CD4-positive, alpha-beta T cell (primary cell): Measurements from ENCODE around the gene PDK2. TPM values are rescaled to one million over a fixed set of nuclear protein-coding genes. Genes with fewer than 3 reads are reported as not detected.

Experiments
- ATAC-seq: fragments of 200-7000 bp; cut with Tn5 transposase; one replicate; pipeline ENCODE4 v1.10.0; 2022; ENCODE audit warnings: mild to moderate bottlenecking; ENCODE audit not compliant: poor library complexity
- CTCF ChIA-PET: fragments of 350-600 bp; sonication (Branson Sonifier 250); formaldehyde crosslinking; loops from one replicate; lab custom pipeline; 2021; ENCODE audit warnings: antibody characterized with exemption, inconsistent platforms; lab: Charles Lee
- POLR2A ChIA-PET: fragments of 350-600 bp; sonication (Branson Sonifier 250); formaldehyde crosslinking; loops from one replicate; lab custom pipeline; 2021; ENCODE audit warnings: antibody characterized with exemption, inconsistent platforms; lab: Charles Lee
- DNase-seq, 14 experiments: peaks; one replicate each; pipeline ENCODE4 v3.0.0-alpha.2; 2013 to 2020; ENCODE audit warnings: mixed read lengths in 2 of 14
- H3K27ac ChIP-seq, 2 donors: one replicate each; pipeline versions ENCODE4 v1.5.1 to v1.7.0; 2013; ENCODE audit warnings: low read length in 2 of 2, low read depth in 1 of 2, mild to moderate bottlenecking in 1 of 2
- H3K27me3 ChIP-seq, 2 experiments: 1 replicate in 1 of 2; 2 replicates in 1 of 2; pipeline versions ENCODE4 v1.6.1 to v1.7.0; 2013; ENCODE audit warnings: low read length in 2 of 2, control low read depth in 1 of 2, mild to moderate bottlenecking in 1 of 2, moderate library complexity in 1 of 2; ENCODE audit not compliant: insufficient read depth in 2 of 2, control insufficient read depth in 1 of 2
- H3K36me3 ChIP-seq: one replicate; pipeline ENCODE4 v1.6.1; 2013; ENCODE audit warnings: low read length, control low read depth; ENCODE audit not compliant: insufficient read depth
- H3K4me1 ChIP-seq: one replicate; pipeline ENCODE4 v1.6.1; 2013; ENCODE audit warnings: low read length, control low read depth; ENCODE audit not compliant: insufficient read depth
- H3K4me3 ChIP-seq: one replicate; pipeline ENCODE4 v1.5.1; 2013; ENCODE audit warnings: mild to moderate bottlenecking, low read length, moderate library complexity
- H3K9me3 ChIP-seq, 2 experiments: 1 replicate in 1 of 2; 2 replicates in 1 of 2; pipeline versions ENCODE4 v1.6.1 to v1.7.0; 2013; ENCODE audit warnings: low read length in 2 of 2, mild to moderate bottlenecking in 2 of 2, control low read depth in 1 of 2, moderate library complexity in 1 of 2; ENCODE audit not compliant: control insufficient read depth in 1 of 2, insufficient read depth in 1 of 2
- H3K27ac Mint-ChIP-seq: one replicate; pipeline ENCODE4 v1.8.0; 2020; ENCODE audit warnings: mixed read lengths
- H3K27me3 Mint-ChIP-seq: one replicate; pipeline ENCODE4 v1.8.0; 2021; ENCODE audit warnings: mixed read lengths
- H3K36me3 Mint-ChIP-seq: one replicate; pipeline ENCODE4 v1.8.0; 2021; ENCODE audit warnings: low read depth, mixed read lengths
- H3K4me1 Mint-ChIP-seq: one replicate; pipeline ENCODE4 v1.8.0; 2021; ENCODE audit warnings: low read depth, mixed read lengths
- H3K4me3 Mint-ChIP-seq: one replicate; pipeline ENCODE4 v1.8.0; 2020; ENCODE audit warnings: mild to moderate bottlenecking, mixed read lengths
- H3K9me3 Mint-ChIP-seq: one replicate; pipeline ENCODE4 v1.8.0; 2020; ENCODE audit warnings: mixed read lengths
- intact Hi-C, 2 experiments: fragments of 100-400 bp; cut with DNase I in 1 of 2; cut with micrococcal nuclease in 1 of 2; formaldehyde crosslinking; loops; one replicate each; pipeline versions ENCODE4 v1.15.1 to v1.9.0; 2023 to 2025; cut with DNase I, micrococcal nuclease
- total RNA-seq, 174 experiments: library from RNA in 2 of 174; stranded (reverse) in 2 of 174; gene quantifications; one replicate each; pipeline ENCODE4 v1.2.3 and lab custom pipeline; 2021 to 2026
- TF ChIP-seq, protein P1 (sequence below): fragments of 200-600 bp; IDR thresholded peaks from one replicate; pipeline ENCODE4 v1.8.0; 2022; ENCODE audit warnings: antibody characterized with exemption, mild to moderate bottlenecking

Gene PDK2
- total RNA-seq, 2 experiments from 2014 or later, result 8.7 to 10.1 TPM

DNA sequence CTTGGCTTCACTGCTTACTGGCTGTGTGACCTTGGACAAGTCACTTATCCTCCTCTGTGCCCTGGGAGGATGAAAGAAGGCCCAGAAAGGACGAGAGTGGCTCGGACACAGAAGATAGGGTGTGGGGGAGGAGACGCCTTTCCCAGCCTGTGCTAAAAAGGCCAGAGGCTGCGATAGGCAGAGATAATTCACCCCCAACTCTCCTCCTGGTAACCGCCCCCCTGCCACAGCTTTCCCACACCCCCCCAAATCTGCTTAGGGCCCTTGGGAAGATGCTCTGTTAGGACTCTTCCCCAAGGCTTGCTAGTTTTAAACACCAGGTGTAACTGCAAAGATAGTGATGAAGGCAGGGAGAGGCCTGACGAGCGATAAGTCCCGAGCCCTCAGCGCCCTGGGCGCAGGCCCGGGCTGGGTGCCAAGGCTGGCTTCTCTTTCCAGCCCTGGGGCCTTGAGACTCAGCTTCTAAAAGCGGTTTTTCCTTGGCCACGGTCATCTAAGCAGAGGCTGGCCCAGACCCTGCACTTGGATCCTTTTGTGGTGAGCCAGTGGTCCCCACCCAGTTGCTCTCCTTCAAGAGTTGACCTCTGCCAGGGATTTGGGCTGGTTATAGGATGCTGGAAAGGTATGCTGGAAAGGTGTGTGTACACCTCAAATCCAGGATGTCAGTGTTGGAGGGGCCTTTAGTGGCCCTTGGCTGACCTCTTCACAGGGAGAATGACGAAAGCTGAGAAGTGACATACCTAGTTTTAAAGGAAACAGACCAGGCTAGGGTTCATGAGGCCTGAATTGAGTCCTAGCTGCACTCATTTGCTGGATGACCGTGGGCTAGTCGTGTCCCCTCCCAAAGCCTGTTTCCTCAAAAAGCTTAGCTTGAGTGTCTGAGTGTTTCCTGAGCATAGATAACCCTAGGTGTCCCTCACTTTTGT lies 58.8 kb downstream of the PDK2 start:
- H3K27me3 ChIP-seq, result no peaks in the 10 kb centered on the region
- DNase-seq (no peak), ATAC-seq (no peak)
- TF ChIP-seq, protein P1, sequence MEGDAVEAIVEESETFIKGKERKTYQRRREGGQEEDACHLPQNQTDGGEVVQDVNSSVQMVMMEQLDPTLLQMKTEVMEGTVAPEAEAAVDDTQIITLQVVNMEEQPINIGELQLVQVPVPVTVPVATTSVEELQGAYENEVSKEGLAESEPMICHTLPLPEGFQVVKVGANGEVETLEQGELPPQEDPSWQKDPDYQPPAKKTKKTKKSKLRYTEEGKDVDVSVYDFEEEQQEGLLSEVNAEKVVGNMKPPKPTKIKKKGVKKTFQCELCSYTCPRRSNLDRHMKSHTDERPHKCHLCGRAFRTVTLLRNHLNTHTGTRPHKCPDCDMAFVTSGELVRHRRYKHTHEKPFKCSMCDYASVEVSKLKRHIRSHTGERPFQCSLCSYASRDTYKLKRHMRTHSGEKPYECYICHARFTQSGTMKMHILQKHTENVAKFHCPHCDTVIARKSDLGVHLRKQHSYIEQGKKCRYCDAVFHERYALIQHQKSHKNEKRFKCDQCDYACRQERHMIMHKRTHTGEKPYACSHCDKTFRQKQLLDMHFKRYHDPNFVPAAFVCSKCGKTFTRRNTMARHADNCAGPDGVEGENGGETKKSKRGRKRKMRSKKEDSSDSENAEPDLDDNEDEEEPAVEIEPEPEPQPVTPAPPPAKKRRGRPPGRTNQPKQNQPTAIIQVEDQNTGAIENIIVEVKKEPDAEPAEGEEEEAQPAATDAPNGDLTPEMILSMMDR, result no peak
- no peaks in the 10 kb centered on the region for H3K9me3 ChIP-seq
- peaks cover 5% of the 10 kb centered on the region for H3K36me3 Mint-ChIP-seq
- H3K27me3 Mint-ChIP-seq, result no peaks in the 10 kb centered on the region
- ChIA-PET CTCF (interaction anchor here (1.0 kb wide), 1 partner anchor 60 kb away, joined by 6 read pairs; no protein-coding TSS in a partner anchor), POLR2A (no interaction called here)
- H3K4me1 Mint-ChIP-seq, result peaks cover 40% of the 10 kb centered on the region
- H3K4me1 ChIP-seq, result peaks cover 44% of the 10 kb centered on the region
- no peaks in the 10 kb centered on the region for H3K9me3 Mint-ChIP-seq
- intact Hi-C loops, result loop anchor here in 1 of 2 experiments (5.0 kb wide), 1 partner anchor 57 kb away; the partner anchor contains the start of gene PDK2
- H3K27ac ChIP-seq, result no peak overlapping the region
- H3K27ac Mint-ChIP-seq, result peak overlapping the region; percentile 47
- H3K4me3 ChIP-seq, result no peak overlapping the region
- H3K4me3 Mint-ChIP-seq, result peak overlapping the region; percentile 34
- no peaks in the 10 kb centered on the region for H3K36me3 ChIP-seq

DNA sequence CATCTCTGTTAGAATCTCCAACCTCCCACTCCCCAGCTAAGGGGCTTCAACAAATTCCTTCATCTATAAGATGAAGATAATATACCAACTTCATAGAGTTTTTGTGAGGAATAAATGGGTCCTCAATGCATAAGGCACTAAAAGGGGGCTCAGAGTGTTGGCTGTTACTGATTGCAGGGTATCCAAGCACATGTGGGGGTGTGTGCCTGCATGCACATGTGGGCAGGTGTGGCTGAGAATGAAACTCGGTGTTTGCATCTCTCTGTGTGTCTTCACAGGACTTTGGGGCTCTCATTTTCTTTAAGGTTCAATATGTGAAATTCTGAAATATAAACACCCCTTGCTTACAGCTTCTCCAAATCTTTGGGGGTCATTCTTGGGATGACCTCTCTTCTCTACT lies 59.5 kb downstream of the PDK2 start:
- intact Hi-C loops, result loop anchor here in 1 of 2 experiments (5.0 kb wide), 1 partner anchor 57 kb away; the partner anchor contains the start of gene PDK2
- Mint-ChIP-seq H3K4me3 (peak overlapping the region; percentile 34), H3K27ac (peak overlapping the region; percentile 47), H3K9me3 (no peaks in the 10 kb centered on the region), H3K36me3 (peaks cover 5% of the 10 kb centered on the region), H3K4me1 (peaks cover 40% of the 10 kb centered on the region), H3K27me3 (no peaks in the 10 kb centered on the region)
- TF ChIP-seq, protein P1, result no peak
- ATAC-seq (no peak), DNase-seq (no peak)
- no peak overlapping the region for H3K27ac ChIP-seq
- no peaks in the 10 kb centered on the region for H3K27me3 ChIP-seq
- peaks cover 39% of the 10 kb centered on the region for H3K4me1 ChIP-seq
- no peaks in the 10 kb centered on the region for H3K9me3 ChIP-seq
- POLR2A ChIA-PET, result no interaction called here
- no peaks in the 10 kb centered on the region for H3K36me3 ChIP-seq
- H3K4me3 ChIP-seq, result no peak overlapping the region
- CTCF ChIA-PET, result interaction anchor here (1.0 kb wide), 1 partner anchor 60 kb away, joined by 6 read pairs; no protein-coding TSS in a partner anchor

DNA sequence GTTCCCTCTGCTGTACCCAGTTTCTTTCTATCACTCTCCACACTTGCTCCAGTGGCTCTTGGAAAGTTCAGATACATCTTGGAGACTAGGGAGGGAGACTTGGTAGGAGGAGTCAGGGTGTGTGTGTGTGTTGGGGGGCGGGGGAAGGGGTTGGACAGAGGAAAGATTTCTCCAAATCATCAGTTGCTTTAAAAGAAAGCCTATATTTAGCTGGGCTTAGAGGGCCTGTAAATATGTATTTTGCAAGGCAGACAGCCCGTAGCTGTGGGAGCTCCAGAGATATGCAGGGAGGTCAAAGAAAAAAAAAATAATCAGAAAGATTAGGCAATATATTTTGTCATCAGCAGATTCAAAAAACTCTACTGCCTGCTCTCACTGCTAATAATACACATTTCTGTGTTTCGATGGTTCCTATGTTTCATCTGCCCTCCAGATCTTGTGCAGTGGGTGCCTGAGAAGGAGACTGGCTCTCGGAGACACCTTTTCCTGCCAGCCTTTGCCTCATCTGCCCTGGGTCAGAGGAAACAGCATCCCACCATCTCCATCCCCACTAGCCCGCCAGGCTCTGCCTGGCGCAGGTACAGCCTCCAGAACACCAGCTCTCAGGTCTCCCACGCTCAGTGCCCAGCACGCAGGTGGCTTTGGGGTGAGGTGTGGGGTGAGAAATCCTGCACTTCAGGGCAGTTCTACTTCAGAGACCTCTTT lies 60.1 kb downstream of the PDK2 start:
- H3K9me3 ChIP-seq, result no peaks in the 10 kb centered on the region
- H3K9me3 Mint-ChIP-seq, result no peaks in the 10 kb centered on the region
- peaks cover 47% of the 10 kb centered on the region for H3K4me1 Mint-ChIP-seq
- no peak overlapping the region for H3K4me3 ChIP-seq
- H3K4me1 ChIP-seq, result peaks cover 39% of the 10 kb centered on the region
- H3K27me3 ChIP-seq, result no peaks in the 10 kb centered on the region
- peak overlapping the region; percentile 47 for H3K27ac Mint-ChIP-seq
- peak overlapping the region; percentile 34 for H3K4me3 Mint-ChIP-seq
- intact Hi-C loops, result no loop called here
- peaks cover 5% of the 10 kb centered on the region for H3K36me3 Mint-ChIP-seq
- POLR2A ChIA-PET, result no interaction called here
- TF ChIP-seq, protein P1, result no peak
- no peaks in the 10 kb centered on the region for H3K36me3 ChIP-seq
- CTCF ChIA-PET, result interaction anchor here (1.0 kb wide), 1 partner anchor 61 kb away, joined by 6 read pairs; no protein-coding TSS in a partner anchor
- DNase-seq, result no peak
- no peak overlapping the region for H3K27ac ChIP-seq
- ATAC-seq, result no peak
- no peaks in the 10 kb centered on the region for H3K27me3 Mint-ChIP-seq
